Femur (tissue), 1 donor: ENCODE measurements around the gene FLVCR2.

ENCODE experiments used
- DNase-seq: peaks from one replicate; pipeline ENCODE4 v3.0.0-alpha.2; 2017

The FLVCR2 gene

DNA sequence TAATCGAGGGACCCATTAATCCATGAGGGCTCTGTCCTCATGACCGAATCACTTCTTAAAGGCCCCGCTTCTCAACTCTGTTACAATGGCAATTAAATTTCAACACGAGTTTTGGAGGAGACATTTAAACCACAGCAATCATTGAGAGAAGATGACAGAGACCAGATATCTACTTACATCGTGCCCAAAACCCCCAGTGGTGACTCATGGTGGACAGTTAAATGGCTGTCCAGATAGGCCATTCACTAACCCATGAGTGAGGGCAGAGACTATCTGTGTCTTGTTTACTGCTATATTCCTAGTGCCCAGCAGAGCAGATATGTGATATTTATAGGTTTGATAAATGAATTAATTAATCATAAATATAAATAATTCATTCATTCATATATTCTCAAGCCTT, 20.0 kb upstream of the FLVCR2 start:
- DNase-seq = no peak

GRCh38 chr14:75559045-75559444, 19.4 kb upstream of the FLVCR2 start:
- DNase-seq = no peak

GRCh38 chr14:75559451-75560222, 18.8 kb upstream of the FLVCR2 start:
- peak; percentile 58 for DNase-seq

DNA sequence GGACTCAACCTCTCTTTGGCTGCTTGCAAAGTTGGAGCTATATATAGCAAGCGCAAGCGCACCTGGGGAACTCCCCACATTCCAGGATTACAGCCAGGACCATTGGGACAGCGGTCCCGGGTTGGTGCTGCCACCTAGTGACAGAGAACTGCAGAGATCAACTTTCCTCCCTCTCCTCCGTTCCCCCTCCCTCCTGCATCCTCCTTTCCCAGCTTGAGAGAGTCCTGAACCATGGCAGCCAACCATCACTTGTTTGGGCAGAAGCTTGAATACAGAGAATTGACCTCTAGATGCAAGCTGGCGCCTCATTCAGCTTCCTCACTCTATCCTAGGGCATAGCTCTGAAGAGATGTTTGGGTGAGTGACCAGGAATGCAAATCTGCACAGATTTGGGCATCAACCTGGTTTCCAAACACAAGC, 17.4 kb upstream of the FLVCR2 start:
- DNase-seq = peak; percentile 77

DNA sequence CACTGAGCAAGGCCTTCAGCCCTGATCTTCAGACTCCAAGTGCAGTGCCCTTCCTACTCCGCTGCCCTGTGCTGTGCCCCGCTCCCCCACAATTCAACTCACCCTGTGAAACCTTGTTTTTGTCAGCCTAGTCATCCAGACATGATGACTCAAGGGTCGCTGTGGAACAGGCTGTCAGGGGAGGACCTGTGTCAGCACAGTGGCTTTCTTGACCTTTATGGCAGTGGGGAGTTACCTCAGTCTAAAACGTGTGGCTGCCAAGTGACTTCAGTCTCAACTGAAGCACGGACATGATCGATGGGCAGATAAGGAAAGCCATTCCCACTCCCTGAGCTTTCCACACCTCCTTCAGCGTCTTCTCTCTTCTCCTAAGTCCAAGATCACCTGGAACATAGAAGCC, 16.3 kb upstream of the FLVCR2 start:
- no peak for DNase-seq

DNA sequence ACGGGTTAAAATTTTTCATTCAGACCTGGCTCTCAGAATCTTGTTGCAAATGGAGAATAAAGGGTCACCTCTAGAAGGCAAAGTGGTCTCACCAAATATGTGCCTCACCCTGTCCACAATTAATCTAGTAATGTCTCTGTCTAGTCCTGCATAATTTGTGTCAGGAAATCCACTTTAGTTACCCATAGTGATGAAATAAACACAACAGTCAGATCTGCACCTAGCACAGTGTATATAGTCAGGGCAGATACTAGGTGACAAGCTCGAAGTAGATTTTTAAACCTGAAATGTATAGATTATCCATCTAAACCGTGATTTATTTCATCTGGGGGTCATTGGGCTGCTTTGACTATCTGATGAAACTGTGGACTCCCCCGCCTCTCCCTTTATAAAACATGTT, 15.9 kb upstream of the FLVCR2 start:
- DNase-seq = no peak

- DNase-seq = no peak
Measured at GRCh38 chr14:75563931-75564330, 14.5 kb upstream of the FLVCR2 start.

DNA sequence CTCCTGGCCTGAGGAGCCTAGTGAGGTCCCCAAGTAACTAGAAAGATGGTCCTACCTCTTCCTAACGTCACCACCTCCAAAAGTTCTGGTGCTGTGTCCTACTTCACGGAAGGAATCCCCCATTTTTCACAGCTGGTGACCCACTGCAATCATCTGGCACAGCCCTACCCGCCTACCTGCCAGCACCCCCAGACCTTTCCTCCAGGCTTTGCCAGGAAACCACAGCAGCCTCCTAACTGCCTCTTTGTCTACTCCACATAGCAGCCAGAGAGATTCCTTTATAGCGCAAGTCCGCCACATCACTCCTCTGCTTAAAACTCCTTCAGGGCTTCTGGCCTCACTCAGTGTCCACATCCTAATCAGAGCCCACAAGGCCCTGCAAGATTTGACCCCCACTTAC, 13.4 kb upstream of the FLVCR2 start:
- no peak for DNase-seq

- DNase-seq = no peak
Measured at GRCh38 chr14:75566321-75566720, 12.1 kb upstream of the FLVCR2 start.

DNA sequence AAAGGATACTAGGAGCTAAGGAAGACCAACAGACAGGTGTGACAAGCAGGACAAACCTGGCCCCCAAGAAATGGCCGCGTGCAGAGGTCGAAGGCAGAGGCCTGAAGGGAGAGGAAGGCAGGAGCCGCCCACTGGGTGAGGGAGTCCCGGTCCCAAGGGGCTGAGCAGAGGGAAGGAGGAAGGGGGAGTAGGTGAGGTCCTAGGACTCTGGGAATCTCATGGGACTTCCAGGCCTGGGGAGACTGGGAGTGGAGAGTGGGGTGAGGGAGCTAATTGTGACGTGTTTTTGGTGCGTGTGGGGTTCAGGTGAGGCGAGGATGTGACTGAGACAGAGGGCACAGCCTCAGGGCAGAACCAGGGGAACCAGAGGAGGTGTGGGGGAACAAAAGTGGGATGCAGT, 11.7 kb upstream of the FLVCR2 start:
- no peak for DNase-seq

DNA sequence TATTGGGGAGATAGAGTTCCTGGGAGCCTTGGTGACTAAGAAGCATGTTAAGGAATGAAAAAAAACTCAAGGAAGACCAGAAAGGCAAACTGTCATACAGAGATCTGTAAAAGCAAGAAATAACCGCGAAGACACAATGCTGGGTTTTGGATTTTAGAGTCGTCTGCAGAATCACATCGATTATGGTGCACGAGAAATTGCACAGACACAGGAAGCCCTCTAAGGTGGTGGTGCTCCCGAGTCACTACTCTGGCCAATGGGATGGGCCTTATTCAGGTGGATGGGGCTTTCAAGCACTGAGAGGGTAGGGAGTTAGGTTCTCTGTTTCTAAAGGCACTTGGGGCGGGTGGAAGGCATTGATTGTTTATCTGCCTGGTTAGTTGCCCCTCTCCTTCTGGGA, 10.3 kb upstream of the FLVCR2 start:
- no peak for DNase-seq

GRCh38 chr14:75568791-75569190, 9.6 kb upstream of the FLVCR2 start:
- DNase-seq = no peak

DNA sequence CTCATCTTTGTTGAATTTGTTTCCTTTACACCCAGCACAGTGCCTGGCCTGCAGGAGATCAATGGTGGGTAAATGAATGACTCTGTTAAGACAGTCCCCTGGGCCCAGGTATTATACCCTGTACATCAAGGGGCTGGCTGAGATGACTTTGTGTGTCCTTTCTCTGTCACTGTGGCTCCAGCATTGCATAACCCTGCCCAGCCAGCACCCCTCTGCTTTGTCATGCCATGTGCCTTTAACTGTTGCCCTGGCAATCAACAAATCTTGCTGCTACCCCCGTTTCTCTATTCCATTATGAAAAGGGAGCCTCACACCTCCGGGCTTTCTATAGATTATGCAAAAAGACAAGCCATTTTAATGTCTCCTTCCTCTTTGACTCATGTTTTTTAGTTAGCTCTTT, 7.6 kb upstream of the FLVCR2 start:
- no peak for DNase-seq

- DNase-seq = no peak
Measured at GRCh38 chr14:75572104-75572503, 6.3 kb upstream of the FLVCR2 start.

- no peak for DNase-seq
Measured at GRCh38 chr14:75577090-75577489, 1.3 kb upstream of the FLVCR2 start.

GRCh38 chr14:75577729-75578101, 705 bp upstream of the FLVCR2 start:
- DNase-seq = peak; percentile 89

GRCh38 chr14:75578786-75579337, 442 bp downstream of the FLVCR2 start:
- no peak for DNase-seq

DNA sequence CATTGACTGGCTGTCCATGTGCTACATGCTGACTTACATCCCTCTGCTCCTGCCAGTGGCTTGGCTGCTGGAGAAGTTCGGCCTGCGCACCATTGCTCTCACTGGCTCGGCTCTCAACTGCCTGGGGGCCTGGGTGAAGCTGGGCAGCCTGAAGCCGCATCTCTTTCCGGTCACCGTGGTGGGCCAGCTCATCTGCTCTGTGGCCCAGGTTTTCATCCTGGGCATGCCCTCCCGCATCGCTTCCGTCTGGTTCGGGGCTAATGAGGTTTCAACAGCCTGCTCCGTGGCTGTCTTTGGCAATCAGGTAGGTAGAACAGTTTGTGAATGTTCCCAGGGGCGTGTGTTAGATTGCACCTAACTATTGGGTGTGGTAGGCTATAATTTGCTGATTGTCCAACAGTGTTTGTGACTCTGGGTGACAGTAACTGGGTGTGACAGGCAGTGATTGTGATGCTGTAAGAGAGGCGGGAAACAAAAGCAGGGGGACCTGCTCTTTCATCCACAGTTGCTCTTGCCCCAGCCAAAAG, 981 bp downstream of the FLVCR2 start:
- DNase-seq = no peak

GRCh38 chr14:75579882-75580281, 1.5 kb downstream of the FLVCR2 start:
- DNase-seq = peak; percentile 46

DNA sequence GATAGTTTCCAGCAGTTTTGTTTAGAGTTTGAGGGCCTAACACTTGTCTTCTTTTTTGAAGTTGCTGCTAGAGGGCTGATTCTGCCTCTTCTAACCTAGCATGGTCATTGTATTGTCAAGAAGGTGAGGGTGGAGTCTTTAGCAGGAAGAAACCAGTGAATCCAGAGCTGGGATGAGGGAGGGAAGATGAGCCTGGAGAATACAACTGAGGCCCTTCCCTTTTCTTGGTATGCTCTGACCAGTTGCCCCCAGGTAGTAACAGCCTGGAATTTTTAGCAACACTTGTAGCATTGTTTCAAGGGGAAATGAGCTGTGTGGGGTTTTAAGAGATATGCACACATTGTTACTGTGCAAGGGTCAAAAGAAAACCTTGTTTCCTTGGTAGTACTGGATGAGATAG, 9.0 kb downstream of the FLVCR2 start:
- no peak for DNase-seq

DNA sequence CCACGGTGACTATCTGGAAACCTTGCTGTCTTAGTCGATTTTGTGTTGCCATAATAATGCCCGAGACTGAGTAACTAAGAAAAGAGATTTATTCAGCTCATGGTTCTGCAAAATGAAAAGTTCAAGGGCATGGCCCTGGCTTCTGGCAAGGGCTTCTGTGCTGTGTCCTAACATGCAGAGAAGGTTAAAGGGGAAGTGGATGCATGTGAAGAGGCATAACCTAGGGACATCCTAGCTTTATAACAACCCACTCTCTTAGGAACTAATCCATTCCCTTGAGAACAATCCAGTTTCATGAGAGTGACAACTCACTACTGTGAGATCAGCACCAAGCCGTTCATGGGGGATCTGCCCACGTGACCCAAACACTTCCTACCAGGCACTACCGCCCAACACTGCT, 11.5 kb downstream of the FLVCR2 start:
- DNase-seq = no peak

DNA sequence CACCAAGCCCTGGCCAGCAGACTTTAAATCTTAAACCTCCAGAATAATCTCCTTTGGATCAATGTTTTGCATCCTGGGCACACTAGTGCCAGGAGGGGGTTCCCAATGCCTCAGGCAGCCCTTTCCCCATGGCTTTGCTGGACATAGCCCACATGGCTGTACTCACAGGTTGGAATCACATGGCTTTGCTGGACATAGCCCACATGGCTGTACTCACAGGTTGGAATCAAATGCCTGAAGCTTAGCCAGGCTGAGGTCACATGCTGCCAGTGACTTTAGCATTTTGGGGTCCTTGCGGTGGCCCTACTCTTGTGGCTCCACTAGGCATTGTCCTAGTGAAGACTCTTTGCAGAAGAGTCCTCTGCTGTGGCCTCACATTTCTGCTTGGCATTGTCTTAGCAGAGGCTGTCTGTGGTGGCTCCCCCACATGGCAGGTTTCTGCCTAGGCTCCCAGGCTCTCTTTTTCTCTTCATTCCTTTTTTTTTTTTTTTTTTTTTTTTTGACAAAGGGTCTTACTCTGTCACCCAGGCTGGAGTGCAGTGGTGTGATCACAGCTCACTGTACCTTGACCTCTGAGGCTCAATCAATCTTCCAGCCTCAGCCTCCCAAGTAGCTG, 13.0 kb downstream of the FLVCR2 start:
- DNase-seq = no peak

DNA sequence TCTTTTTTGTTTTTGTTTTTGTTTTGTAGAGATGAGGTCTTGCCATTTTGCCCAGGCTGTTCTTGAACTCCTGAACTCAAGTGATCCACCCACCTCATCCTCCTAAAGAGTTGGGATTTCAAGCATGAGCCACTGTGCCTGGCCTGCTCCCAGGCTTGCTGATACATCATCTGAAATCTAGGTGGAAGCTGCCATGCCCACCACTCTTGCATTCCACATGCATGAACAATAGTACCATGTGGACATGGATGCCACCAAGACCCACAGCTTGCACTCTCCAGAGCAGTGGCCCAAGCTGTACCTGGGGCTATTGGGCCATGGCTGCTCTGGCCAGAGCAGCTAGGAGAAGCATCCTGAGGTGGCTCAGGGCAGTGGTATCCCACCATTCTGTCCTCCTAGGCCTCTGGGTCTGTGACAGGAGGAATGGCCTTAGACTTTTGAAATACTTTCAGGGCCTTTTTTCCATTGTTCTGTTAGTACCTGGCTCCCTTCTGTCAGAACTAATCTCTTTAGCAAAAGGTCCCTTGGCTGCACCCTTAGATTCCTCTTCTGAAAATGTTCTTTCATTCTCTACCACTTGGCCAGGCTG, 13.7 kb downstream of the FLVCR2 start:
- DNase-seq = no peak

GRCh38 chr14:75595226-75595625, 16.8 kb downstream of the FLVCR2 start:
- no peak for DNase-seq
